Neural cell (in vitro differentiated cells): ENCODE measurements around the gene ACOX3.

Experiments used
- EZH2 ChIP-seq: fragments of 200-600, 300-800 bp; shearing (Covaris generic), sonication (generic); IDR thresholded peaks from 2 replicates; pipeline ENCODE4 v1.6.1; 2014; ENCODE audit warnings: antibody characterized with exemption, low read length, borderline replicate concordance, mild to moderate bottlenecking; ENCODE audit not compliant: insufficient read depth, poor library complexity, severe bottlenecking
- POLR2AphosphoS5 ChIP-seq: IDR thresholded peaks from 2 replicates; pipeline ENCODE4 v1.6.1; 2012
- RAD21 ChIP-seq: fragments of 450-650 bp; conservative IDR thresholded peaks from 2 replicates; pipeline ENCODE4 v1.6.1; 2014; ENCODE audit warnings: antibody characterized with exemption, mild to moderate bottlenecking, moderate library complexity
- SMC3 ChIP-seq: fragments of 450-650 bp; conservative IDR thresholded peaks from 2 replicates; pipeline ENCODE4 v1.6.1; 2014; ENCODE audit warnings: antibody characterized with exemption, mild to moderate bottlenecking, moderate library complexity; ENCODE audit not compliant: poor library complexity
- TAF1 ChIP-seq: IDR thresholded peaks from 2 replicates; pipeline ENCODE4 v1.6.1; 2012; ENCODE audit warnings: low read depth
- TF ChIP-seq, protein P1 (sequence below): fragments of 450-650 bp; IDR thresholded peaks from 2 replicates; pipeline ENCODE4 v1.5.1; 2014; ENCODE audit warnings: antibody characterized with exemption, mild to moderate bottlenecking, moderate library complexity; ENCODE audit not compliant: poor library complexity, severe bottlenecking
- TF ChIP-seq, protein P2 (sequence below): IDR thresholded peaks from 2 replicates; pipeline ENCODE4 v1.6.1; 2012; ENCODE audit warnings: borderline replicate concordance

DNA sequence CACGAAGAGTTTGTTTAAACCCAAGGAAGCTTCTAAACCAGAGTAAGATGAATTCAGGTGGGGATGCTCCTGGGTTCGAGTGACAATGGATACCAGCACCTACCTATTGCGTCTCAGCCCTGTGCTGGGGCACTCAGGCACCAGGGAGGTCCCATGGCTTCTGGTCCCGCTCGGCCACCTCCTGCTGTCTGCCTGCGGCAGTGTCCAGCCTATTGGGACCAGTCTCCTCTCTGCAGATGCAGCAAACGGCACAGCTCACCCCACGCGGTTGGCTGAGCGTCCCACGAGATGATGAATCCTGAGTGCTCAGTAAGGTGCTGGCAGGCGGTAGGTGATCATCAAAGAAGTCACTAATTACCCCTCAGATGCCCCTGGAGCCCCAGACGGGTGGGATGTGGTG lies 75.2 kb downstream of the ACOX3 start:
- TF ChIP-seq, protein P1, sequence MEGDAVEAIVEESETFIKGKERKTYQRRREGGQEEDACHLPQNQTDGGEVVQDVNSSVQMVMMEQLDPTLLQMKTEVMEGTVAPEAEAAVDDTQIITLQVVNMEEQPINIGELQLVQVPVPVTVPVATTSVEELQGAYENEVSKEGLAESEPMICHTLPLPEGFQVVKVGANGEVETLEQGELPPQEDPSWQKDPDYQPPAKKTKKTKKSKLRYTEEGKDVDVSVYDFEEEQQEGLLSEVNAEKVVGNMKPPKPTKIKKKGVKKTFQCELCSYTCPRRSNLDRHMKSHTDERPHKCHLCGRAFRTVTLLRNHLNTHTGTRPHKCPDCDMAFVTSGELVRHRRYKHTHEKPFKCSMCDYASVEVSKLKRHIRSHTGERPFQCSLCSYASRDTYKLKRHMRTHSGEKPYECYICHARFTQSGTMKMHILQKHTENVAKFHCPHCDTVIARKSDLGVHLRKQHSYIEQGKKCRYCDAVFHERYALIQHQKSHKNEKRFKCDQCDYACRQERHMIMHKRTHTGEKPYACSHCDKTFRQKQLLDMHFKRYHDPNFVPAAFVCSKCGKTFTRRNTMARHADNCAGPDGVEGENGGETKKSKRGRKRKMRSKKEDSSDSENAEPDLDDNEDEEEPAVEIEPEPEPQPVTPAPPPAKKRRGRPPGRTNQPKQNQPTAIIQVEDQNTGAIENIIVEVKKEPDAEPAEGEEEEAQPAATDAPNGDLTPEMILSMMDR: no peak
- TF ChIP-seq RAD21 (no peak), POLR2AphosphoS5 (no peak), EZH2 (no peak), TAF1 (no peak), SMC3 (no peak)
- TF ChIP-seq, protein P2, sequence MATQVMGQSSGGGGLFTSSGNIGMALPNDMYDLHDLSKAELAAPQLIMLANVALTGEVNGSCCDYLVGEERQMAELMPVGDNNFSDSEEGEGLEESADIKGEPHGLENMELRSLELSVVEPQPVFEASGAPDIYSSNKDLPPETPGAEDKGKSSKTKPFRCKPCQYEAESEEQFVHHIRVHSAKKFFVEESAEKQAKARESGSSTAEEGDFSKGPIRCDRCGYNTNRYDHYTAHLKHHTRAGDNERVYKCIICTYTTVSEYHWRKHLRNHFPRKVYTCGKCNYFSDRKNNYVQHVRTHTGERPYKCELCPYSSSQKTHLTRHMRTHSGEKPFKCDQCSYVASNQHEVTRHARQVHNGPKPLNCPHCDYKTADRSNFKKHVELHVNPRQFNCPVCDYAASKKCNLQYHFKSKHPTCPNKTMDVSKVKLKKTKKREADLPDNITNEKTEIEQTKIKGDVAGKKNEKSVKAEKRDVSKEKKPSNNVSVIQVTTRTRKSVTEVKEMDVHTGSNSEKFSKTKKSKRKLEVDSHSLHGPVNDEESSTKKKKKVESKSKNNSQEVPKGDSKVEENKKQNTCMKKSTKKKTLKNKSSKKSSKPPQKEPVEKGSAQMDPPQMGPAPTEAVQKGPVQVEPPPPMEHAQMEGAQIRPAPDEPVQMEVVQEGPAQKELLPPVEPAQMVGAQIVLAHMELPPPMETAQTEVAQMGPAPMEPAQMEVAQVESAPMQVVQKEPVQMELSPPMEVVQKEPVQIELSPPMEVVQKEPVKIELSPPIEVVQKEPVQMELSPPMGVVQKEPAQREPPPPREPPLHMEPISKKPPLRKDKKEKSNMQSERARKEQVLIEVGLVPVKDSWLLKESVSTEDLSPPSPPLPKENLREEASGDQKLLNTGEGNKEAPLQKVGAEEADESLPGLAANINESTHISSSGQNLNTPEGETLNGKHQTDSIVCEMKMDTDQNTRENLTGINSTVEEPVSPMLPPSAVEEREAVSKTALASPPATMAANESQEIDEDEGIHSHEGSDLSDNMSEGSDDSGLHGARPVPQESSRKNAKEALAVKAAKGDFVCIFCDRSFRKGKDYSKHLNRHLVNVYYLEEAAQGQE: no peak
